HG02885 (cell line): Measurements from ENCODE around the gene RPRD1B.

ENCODE experiments used
- ATAC-seq: cut with Tn5 transposase; IDR thresholded peaks from one replicate; pipeline ENCODE4 v1.9.1; 2021; ENCODE audit warnings: mild to moderate bottlenecking; ENCODE audit not compliant: unreplicated experiment, poor library complexity

The RPRD1B gene

GRCh38 chr20:38115205-38115604, 81.7 kb downstream of the RPRD1B start:
- no peak for ATAC-seq

GRCh38 chr20:38115896-38116295, 82.3 kb downstream of the RPRD1B start:
- no peak for ATAC-seq

DNA sequence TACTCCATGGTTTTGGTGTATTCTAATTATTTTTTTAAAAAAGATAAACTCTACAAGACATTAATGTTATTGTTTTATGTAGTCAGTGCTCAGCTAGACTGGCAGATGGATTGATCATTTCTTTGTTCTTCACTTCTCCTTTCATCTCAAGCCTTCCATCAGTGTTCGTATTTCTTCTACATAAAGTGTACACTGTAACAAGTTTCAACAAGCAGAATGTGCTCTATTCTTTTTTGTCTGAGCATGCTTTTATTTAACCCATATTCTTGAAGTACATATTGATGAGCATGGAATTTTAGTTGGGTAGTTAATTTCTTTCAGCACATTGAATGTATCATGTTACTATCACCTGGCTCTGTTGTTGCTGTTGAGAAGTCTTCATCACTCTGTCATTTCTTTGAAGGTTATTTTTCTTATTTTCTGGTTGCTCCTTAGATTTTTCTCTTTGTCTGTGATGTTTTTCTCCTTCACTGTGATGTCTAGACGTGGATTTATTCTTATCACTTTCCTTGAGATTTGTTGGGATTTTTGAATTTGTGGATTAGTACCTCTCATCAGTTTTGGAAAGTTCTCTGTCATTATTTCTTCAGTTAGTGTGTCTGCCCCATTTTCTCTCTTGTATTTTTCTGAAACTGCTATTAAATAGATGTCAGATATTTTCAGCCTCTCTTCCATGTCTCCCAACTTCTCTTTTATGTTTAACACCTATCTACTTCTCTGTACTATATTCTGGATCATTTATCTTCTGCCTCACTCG, 83.0 kb downstream of the RPRD1B start:
- no peak for ATAC-seq

DNA sequence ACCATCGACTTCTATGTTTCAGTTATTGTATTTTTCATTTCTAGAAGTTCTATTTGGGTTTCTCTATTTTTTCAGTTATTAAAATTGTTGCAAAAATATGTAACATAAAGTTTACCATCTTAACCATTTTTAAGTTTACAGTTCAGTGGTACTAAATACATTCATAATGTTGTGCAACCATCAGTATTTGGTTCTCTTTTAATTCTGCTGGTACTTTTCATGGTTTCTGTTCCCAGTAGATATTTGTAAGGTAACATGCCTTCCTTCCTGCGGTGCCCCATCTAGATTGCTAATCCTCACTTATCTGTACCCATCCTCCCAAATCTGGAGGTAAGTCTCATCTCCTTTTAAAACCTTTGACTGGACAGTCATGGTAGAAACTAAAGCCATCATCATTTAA, 83.7 kb downstream of the RPRD1B start:
- no peak for ATAC-seq

- ATAC-seq, result no peak
These were observed 84.1 kb downstream of the RPRD1B start for GRCh38 chr20:38117635-38118034.

GRCh38 chr20:38119446-38119845, 85.9 kb downstream of the RPRD1B start:
- ATAC-seq, result no peak

- ATAC-seq, result no peak
These were observed 87.1 kb downstream of the RPRD1B start for GRCh38 chr20:38120625-38120988.

DNA sequence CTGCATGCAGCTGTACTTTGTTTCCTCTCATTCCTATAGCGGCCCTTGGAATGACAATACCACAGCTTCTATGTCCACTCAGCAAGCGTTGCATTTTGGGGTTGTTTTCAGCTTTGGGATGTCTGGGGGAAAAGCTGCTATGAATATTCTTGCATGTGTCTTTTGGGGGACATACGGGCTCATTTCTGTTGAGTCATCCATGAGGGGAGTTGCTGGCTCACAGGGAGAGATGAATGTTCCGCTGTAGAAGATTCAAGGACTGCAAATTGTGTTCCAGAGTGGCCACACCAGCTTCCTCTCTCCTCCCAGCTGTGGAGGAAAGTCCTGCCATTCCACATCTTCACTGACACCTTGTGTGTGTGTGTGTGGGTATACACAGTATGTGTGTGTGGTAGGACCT, 88.2 kb downstream of the RPRD1B start:
- no peak for ATAC-seq

DNA sequence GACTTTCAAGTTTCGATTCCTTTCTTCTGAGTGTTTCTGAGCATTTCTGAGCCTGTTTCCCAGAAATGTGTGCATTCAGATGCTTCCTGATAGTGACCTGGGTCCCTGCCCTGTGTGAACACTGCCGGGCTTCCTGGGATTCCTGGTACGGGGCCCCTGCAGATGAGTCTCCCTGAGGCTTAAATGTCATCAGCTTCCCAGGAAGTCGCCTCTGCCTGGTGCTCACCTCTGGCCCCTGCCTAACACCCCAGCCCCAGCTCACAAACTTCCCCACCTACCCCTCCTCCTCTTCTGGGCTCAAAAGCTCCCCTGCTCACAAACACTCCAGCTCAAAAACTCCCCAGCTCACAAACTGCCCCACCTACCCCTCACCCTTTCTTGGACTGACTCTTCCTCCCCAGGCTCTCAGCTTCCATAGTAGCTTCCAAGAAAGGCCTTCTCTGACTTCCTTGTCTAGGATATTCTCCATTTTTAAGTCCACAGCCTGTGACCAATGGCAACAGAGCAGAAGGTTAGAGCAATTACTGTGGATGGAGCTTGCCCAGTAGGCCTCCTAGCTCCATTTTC, 89.6 kb downstream of the RPRD1B start:
- no peak for ATAC-seq

GRCh38 chr20:38125157-38126056, 91.9 kb downstream of the RPRD1B start:
- no peak for ATAC-seq

- no peak for ATAC-seq
These were observed 92.8 kb downstream of the RPRD1B start for GRCh38 chr20:38126146-38126921.

DNA sequence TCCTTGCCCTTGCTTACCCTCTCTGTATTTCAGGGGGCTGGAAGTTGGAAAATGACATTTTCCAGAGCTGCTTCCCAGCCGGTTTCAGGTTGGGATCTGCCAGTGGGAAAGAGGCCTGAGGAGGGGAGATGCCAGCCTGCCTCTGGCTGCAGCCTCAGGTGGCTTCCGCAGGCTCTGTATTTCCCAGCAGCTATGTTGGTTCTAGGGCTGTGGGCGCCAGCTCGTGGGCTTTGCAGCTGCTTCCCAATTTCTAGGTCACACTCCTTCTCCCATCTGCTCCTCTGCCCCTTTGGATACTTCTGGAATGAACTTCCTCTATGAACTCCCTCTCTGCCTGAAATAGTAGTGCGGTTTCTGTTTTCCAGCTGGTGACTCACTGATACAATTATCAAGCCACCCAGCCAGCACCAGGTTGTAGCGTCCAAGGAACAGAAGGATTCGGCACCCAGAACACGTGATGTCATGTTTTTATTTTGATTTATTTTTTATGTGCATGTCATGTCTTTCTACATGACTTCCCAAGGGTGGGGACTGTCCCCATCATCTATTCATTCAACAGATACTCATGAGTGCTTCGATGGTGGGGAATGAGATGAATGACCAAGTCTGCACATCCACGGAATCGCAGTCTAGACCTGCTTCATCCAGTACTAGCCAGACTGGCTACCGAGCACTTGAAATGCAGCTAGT, 93.5 kb downstream of the RPRD1B start:
- no peak for ATAC-seq

DNA sequence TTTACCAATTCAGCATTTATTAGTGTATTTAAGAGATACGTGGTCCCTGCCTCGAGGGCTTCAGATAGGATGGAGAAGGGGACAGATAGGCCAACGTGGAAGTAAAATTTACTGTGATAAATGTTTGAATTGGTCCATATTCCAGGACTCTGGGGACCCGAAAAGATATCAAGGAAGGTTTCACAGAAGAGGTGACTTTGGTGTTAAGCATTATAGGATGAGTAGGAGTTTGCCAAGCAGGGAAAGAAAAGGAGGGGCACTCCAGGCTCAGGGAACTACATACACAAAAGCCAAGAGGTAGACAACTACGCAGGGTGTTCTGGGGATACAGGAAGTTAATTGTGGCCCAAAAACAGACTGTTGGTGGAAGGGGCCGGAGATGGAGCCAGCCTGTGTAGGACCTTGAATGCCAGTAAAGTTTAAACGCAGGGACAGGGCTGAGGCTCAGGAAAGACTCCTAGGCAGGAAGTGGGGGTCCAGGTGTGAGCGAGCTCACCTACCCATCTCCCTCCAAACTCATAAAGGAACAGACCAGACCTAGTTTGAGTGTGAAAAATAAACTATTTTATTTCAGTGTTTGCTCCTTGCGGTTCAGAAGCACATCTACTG, 94.5 kb downstream of the RPRD1B start:
- ATAC-seq, result no peak

- ATAC-seq, result no peak
These were observed 95.1 kb downstream of the RPRD1B start for GRCh38 chr20:38128691-38129090.

GRCh38 chr20:38129248-38129865, 95.8 kb downstream of the RPRD1B start:
- ATAC-seq, result no peak

DNA sequence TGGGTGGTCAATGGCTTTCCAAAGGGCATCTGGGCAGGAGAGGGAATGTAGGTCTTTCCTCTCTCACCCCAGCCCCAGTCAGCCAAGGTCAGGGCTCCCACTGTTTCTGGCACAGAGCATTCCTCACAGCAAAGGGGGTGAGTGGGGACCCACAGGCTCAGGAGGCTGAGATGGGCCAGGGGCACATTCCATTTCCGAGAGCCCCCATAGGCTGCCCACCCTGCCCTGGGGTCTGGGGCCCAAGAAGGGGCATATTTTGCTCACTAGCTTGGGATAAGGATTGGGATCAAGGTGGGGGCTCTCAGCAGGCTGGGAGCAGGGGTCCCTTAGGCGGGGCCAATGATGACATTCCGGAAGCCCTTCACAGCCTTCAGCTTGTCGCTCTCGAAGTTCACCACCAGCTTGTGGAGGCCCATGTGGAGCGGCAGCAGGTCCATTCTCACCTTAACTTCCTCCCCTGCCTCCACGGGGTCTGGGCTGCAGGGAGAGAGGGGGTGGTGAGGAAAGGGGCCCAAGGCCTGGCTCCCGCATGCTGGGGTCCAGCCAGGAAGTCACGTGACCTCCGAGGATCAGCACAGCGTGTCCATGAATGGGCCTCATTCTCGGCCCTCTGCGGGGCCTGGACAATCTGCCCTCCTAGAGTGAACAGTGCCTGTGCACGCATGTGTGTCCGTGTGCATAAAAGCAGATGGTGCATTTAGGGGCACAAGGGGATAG, 96.5 kb downstream of the RPRD1B start:
- no peak for ATAC-seq

- ATAC-seq, result no peak
These were observed 97.4 kb downstream of the RPRD1B start for GRCh38 chr20:38130687-38131587.
